Measurements from ENCODE around the gene SLMAP.

SLMAP gene

DNA sequence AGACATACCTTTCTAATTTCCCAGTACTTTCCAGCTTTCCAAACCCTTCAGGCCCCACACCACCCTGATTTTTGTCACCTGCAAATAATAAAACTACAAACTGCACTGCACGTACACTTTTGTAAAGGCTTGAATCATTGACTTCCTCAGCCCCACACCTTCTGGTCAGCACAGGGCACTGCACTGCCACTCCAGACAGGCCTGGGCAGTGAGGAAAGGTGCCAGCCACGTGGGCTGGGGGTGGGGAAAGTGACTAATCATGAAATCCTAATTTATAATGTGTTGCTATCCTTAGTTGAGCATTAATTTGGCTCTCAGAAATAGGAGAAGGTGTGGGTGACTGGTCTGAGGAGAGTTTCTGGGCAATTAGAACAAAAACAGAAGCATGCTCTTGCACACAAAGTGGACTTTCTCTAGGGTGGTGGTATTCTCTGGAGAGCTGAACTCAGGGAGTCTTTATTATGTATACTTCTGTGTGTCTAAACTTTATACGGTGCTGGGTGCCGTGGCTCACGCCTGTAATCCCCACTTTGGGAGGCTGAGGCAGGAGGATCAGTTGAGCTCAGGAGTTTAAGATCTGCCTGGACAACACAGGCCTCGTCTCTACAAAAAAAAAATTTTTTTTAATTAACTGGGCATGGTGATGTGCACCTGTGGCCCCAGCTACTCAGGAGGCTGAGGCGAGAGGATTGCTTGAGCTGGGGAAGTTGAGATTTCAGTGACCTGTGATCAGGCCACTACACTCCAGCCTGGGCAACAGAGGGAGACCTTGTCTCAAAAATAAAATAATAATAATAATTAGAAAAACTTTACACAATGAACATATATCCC lies 193.9 kb downstream of the SLMAP start:
- Histone ChIP-seq H3K4me1 (ENCODE audit: control insufficient read depth in 1 of 2, insufficient read depth in 2 of 2, low read length in 2 of 2) (peaks cover 36 to 46% of the 10 kb centered on the region in 2 experiments), H3K18ac (ENCODE audit: low read length) (no peak overlapping the region), H4K8ac (ENCODE audit: low read depth, low read length) (peak overlapping the region; percentile 8), H3K9me3 (ENCODE audit: insufficient read depth, low read depth, low read length) (no peaks in the 10 kb centered on the region), H2BK120ac (ENCODE audit: insufficient read depth, low read length, poor library complexity) (peak overlapping the region; percentile 40), H3K79me1 (ENCODE audit: low read length) (peaks cover 49% of the 10 kb centered on the region), H3K27me3 (ENCODE audit: insufficient read depth, low read length) (no peaks in the 10 kb centered on the region), H3K4ac (ENCODE audit: low read depth, low read length) (no peak overlapping the region), H3K4me2 (ENCODE audit: low read length) (no peak overlapping the region), H4K91ac (ENCODE audit: low read depth, low read length) (peak overlapping the region; percentile 53), H2BK5ac (ENCODE audit: low read depth, low read length, poor library complexity) (peak overlapping the region; percentile 41), H3K4me3 (ENCODE audit: low read depth, low read length) (no peak overlapping the region), H3K9ac (ENCODE audit: low read length) (no peak overlapping the region), H2BK12ac (ENCODE audit: low read length) (peak overlapping the region; percentile 95), H3K23ac (ENCODE audit: low read length) (no peak overlapping the region), H2AK5ac (ENCODE audit: low read length) (peak overlapping the region; percentile 89), H3K14ac (ENCODE audit: low read length) (peak overlapping the region; percentile 79), H3K36me3 (ENCODE audit: control insufficient read depth in 1 of 2, insufficient read depth in 2 of 2, low read length in 2 of 2) (no peaks in the 10 kb centered on the region), H3K27ac (ENCODE audit: low read depth, low read length) (peak overlapping the region; percentile 29), H4K12ac (ENCODE audit: low read depth, low read length) (no peak overlapping the region), H3K79me2 (ENCODE audit: control insufficient read depth, insufficient read depth, low read length, poor library complexity) (peaks cover 8% of the 10 kb centered on the region), H2AFZ (ENCODE audit: insufficient read depth, low read length, poor library complexity) (no peak overlapping the region)
- no CpG with 5 or more reads among the region's 7 CpGs for WGBS (ENCODE audit: extremely low coverage, insufficient coverage, insufficient read length)
- peak in 1 of 2 donors; percentile 56 for DNase-seq

DNA sequence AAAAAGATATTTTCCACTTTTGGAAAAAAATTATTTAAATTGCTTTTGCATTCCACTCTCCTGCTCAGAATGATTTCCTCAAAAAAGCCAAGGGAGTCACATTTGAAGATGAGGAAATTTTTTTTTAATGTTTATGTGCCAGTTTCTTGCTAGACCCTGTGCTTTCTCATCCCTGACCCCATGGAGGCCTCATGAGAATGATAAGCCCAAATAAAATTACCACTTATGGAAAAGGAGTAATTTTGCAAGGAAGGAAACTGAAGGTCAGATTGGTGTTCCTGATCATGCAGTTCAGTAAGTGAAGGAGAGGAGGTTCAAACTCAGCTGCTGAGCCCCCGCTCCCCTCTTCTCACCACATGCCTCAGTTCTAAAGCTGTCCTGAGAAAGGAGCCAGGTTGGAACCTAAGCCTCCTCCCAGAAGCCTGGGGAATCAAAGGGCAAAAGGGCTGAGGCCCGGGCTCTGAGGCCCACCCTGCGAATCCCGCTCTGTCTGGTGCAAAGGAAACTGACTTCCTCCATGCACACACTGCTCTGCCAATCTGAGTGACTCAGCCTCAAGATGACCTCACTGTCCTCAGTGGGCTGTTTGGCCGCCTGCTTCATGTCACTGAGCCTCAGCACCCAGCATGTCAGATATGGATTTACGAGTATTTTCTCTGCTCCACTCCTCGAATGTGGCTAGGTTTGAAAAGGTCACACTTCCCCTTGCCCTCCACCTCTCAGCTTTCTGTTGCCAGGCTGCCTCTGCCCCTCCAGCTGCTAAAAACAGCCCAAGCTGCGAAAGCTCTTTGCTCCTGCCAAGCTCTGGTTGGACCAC lies 195.2 kb downstream of the SLMAP start:
- peak; percentile 76 to 79 for DNase-seq
- H3K9me3 ChIP-seq (ENCODE audit: insufficient read depth, low read depth, low read length): no peaks in the 10 kb centered on the region
- no peak overlapping the region for H3K4me3 ChIP-seq (ENCODE audit: low read depth, low read length)
- H2BK120ac ChIP-seq (ENCODE audit: insufficient read depth, low read length, poor library complexity): peak overlapping the region; percentile 81
- H2AK5ac ChIP-seq (ENCODE audit: low read length): peak overlapping the region; percentile 60
- peaks cover 36 to 44% of the 10 kb centered on the region in 2 experiments for H3K4me1 ChIP-seq (ENCODE audit: control insufficient read depth in 1 of 2, insufficient read depth in 2 of 2, low read length in 2 of 2)
- no peaks in the 10 kb centered on the region for H3K36me3 ChIP-seq (ENCODE audit: control insufficient read depth in 1 of 2, insufficient read depth in 2 of 2, low read length in 2 of 2)
- peaks cover 8% of the 10 kb centered on the region for H3K79me2 ChIP-seq (ENCODE audit: control insufficient read depth, insufficient read depth, low read length, poor library complexity)
- H4K91ac ChIP-seq (ENCODE audit: low read depth, low read length): peak overlapping the region; percentile 81
- peak overlapping the region; percentile 24 for H3K9ac ChIP-seq (ENCODE audit: low read length)
- H3K14ac ChIP-seq (ENCODE audit: low read length): peak overlapping the region; percentile 26
- H4K12ac ChIP-seq (ENCODE audit: low read depth, low read length): peak overlapping the region; percentile 20
- no CpG with 5 or more reads among the region's 8 CpGs for WGBS (ENCODE audit: extremely low coverage, insufficient coverage, insufficient read length)
- H3K18ac ChIP-seq (ENCODE audit: low read length): peak overlapping the region; percentile 73
- peak overlapping the region; percentile 82 for H4K8ac ChIP-seq (ENCODE audit: low read depth, low read length)
- no peaks in the 10 kb centered on the region for H3K27me3 ChIP-seq (ENCODE audit: insufficient read depth, low read length)
- peak overlapping the region; percentile 81 for H2BK5ac ChIP-seq (ENCODE audit: low read depth, low read length, poor library complexity)
- H3K4ac ChIP-seq (ENCODE audit: low read depth, low read length): no peak overlapping the region
- H2AFZ ChIP-seq (ENCODE audit: insufficient read depth, low read length, poor library complexity): peak overlapping the region; percentile 37
- no peak overlapping the region for H3K23ac ChIP-seq (ENCODE audit: low read length)
- peak overlapping the region; percentile 96 for H3K27ac ChIP-seq (ENCODE audit: low read depth, low read length)
- peaks cover 49% of the 10 kb centered on the region for H3K79me1 ChIP-seq (ENCODE audit: low read length)
- peak overlapping the region; percentile 90 for H2BK12ac ChIP-seq (ENCODE audit: low read length)
- peak overlapping the region; percentile 41 for H3K4me2 ChIP-seq (ENCODE audit: low read length)

DNA sequence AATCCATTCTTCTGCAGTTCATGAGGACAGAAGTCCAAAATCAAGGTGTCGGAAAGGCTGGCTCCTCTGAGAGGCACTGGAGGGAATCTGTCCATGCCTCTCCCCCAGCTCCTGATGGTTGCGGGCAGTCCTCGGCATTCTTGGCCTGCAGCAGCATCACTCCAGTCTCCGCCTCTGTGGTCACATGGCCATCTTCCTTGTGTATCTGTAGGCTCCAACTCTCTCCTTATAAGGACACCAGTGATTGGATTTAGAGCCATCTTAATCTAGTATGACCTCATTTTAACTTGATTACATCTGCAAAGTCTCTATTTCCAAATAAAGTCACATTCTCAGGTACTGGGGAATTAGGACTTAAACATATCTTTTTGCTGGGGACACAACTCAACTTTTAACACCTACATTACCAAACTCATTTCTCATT lies 196.1 kb downstream of the SLMAP start:
- H4K91ac ChIP-seq (ENCODE audit: low read depth, low read length): peak overlapping the region; percentile 97
- peak overlapping the region; percentile 92 for H2BK5ac ChIP-seq (ENCODE audit: low read depth, low read length, poor library complexity)
- peak overlapping the region; percentile 81 for H3K14ac ChIP-seq (ENCODE audit: low read length)
- H3K23ac ChIP-seq (ENCODE audit: low read length): no peak overlapping the region
- H3K79me1 ChIP-seq (ENCODE audit: low read length): peaks cover 51% of the 10 kb centered on the region
- peak overlapping the region; percentile 69 for H4K8ac ChIP-seq (ENCODE audit: low read depth, low read length)
- H3K36me3 ChIP-seq (ENCODE audit: control insufficient read depth in 1 of 2, insufficient read depth in 2 of 2, low read length in 2 of 2): no peaks in the 10 kb centered on the region
- H3K27me3 ChIP-seq (ENCODE audit: insufficient read depth, low read length): no peaks in the 10 kb centered on the region
- peak overlapping the region; percentile 95 for H2BK120ac ChIP-seq (ENCODE audit: insufficient read depth, low read length, poor library complexity)
- H4K12ac ChIP-seq (ENCODE audit: low read depth, low read length): no peak overlapping the region
- peak; percentile 85 to 86 for DNase-seq
- H3K18ac ChIP-seq (ENCODE audit: low read length): no peak overlapping the region
- H2BK12ac ChIP-seq (ENCODE audit: low read length): peak overlapping the region; percentile 96
- H3K4ac ChIP-seq (ENCODE audit: low read depth, low read length): peak overlapping the region; percentile 80
- no peak overlapping the region for H3K9ac ChIP-seq (ENCODE audit: low read length)
- H3K27ac ChIP-seq (ENCODE audit: low read depth, low read length): peak overlapping the region; percentile 96
- H3K4me1 ChIP-seq (ENCODE audit: control insufficient read depth in 1 of 2, insufficient read depth in 2 of 2, low read length in 2 of 2): peaks cover 38 to 44% of the 10 kb centered on the region in 2 experiments
- H3K4me3 ChIP-seq (ENCODE audit: low read depth, low read length): no peak overlapping the region
- H2AK5ac ChIP-seq (ENCODE audit: low read length): peak overlapping the region; percentile 84
- peaks cover 8% of the 10 kb centered on the region for H3K79me2 ChIP-seq (ENCODE audit: control insufficient read depth, insufficient read depth, low read length, poor library complexity)
- WGBS (ENCODE audit: extremely low coverage, insufficient coverage, insufficient read length): no CpG with 5 or more reads among the region's 4 CpGs
- no peak overlapping the region for H2AFZ ChIP-seq (ENCODE audit: insufficient read depth, low read length, poor library complexity)
- H3K4me2 ChIP-seq (ENCODE audit: low read length): no peak overlapping the region
- H3K9me3 ChIP-seq (ENCODE audit: insufficient read depth, low read depth, low read length): no peaks in the 10 kb centered on the region

DNA sequence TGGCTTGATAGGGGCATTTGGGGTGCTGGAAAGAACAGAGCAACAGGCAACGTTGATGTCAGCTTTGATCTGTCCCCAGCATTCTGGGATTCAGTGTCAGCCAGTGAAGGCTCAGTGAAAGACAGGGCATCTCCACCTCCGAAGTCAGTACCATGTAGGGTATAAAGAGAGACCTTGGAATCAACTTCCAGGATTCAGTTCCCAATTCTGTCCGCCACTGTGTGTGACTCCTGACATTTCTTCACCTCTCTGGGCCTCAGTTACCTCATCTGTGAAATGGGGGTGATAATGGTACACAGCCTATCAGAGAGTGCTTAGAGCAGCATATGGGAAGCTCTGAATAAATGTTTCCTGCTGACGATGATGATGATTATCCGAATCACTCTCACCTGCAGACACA lies 196.5 kb downstream of the SLMAP start:
- Histone ChIP-seq H3K9ac (ENCODE audit: low read length) (no peak overlapping the region), H2AK5ac (ENCODE audit: low read length) (peak overlapping the region; percentile 84), H2BK120ac (ENCODE audit: insufficient read depth, low read length, poor library complexity) (peak overlapping the region; percentile 95), H4K12ac (ENCODE audit: low read depth, low read length) (peak overlapping the region; percentile 22), H3K36me3 (ENCODE audit: control insufficient read depth in 1 of 2, insufficient read depth in 2 of 2, low read length in 2 of 2) (no peaks in the 10 kb centered on the region), H3K4ac (ENCODE audit: low read depth, low read length) (peak overlapping the region; percentile 80), H2BK5ac (ENCODE audit: low read depth, low read length, poor library complexity) (peak overlapping the region; percentile 92), H3K14ac (ENCODE audit: low read length) (peak overlapping the region; percentile 81), H2BK12ac (ENCODE audit: low read length) (peak overlapping the region; percentile 96), H4K91ac (ENCODE audit: low read depth, low read length) (peak overlapping the region; percentile 97), H3K18ac (ENCODE audit: low read length) (peak overlapping the region; percentile 81), H3K23ac (ENCODE audit: low read length) (no peak overlapping the region), H3K79me1 (ENCODE audit: low read length) (peaks cover 50% of the 10 kb centered on the region), H3K79me2 (ENCODE audit: control insufficient read depth, insufficient read depth, low read length, poor library complexity) (peaks cover 8% of the 10 kb centered on the region), H2AFZ (ENCODE audit: insufficient read depth, low read length, poor library complexity) (peak overlapping the region; percentile 56), H3K4me1 (ENCODE audit: control insufficient read depth in 1 of 2, insufficient read depth in 2 of 2, low read length in 2 of 2) (peaks cover 38 to 43% of the 10 kb centered on the region in 2 experiments), H4K8ac (ENCODE audit: low read depth, low read length) (peak overlapping the region; percentile 69), H3K9me3 (ENCODE audit: insufficient read depth, low read depth, low read length) (no peaks in the 10 kb centered on the region), H3K4me3 (ENCODE audit: low read depth, low read length) (no peak overlapping the region), H3K27me3 (ENCODE audit: insufficient read depth, low read length) (no peaks in the 10 kb centered on the region), H3K4me2 (ENCODE audit: low read length) (no peak overlapping the region), H3K27ac (ENCODE audit: low read depth, low read length) (peak overlapping the region; percentile 96)
- no peak for DNase-seq
- no CpG with 5 or more reads among the region's 5 CpGs for WGBS (ENCODE audit: extremely low coverage, insufficient coverage, insufficient read length)
